DLD1 (cell line): ENCODE measurements around the gene IGSF9.

Source experiments
- in situ Hi-C: cut with HindIII; loops from 2 replicates; pipeline ENCODE4 v1.10.0; 2017; ENCODE audit warnings: low sequenced_read_pairs

Gene IGSF9

GRCh38 chr1:159973350-159973940, 28.0 kb upstream of the IGSF9 start:
- in situ Hi-C loops = no loop called here

GRCh38 chr1:159972443-159973205, 27.2 kb upstream of the IGSF9 start:
- in situ Hi-C loops = no loop called here

GRCh38 chr1:159970932-159971342, 25.5 kb upstream of the IGSF9 start:
- in situ Hi-C loops = no loop called here

- in situ Hi-C loops = no loop called here
Observed at GRCh38 chr1:159968901-159969300, 23.5 kb upstream of the IGSF9 start.

- in situ Hi-C loops = no loop called here
Observed at GRCh38 chr1:159965263-159965662, 19.9 kb upstream of the IGSF9 start.

GRCh38 chr1:159964144-159964543, 18.7 kb upstream of the IGSF9 start:
- in situ Hi-C loops = no loop called here

GRCh38 chr1:159962176-159962575, 16.8 kb upstream of the IGSF9 start:
- in situ Hi-C loops = no loop called here

GRCh38 chr1:159961636-159962035, 16.2 kb upstream of the IGSF9 start:
- in situ Hi-C loops = no loop called here

- in situ Hi-C loops = no loop called here
Observed at GRCh38 chr1:159960721-159961381, 15.4 kb upstream of the IGSF9 start.

GRCh38 chr1:159959451-159959850, 14.0 kb upstream of the IGSF9 start:
- in situ Hi-C loops = no loop called here

- in situ Hi-C loops = no loop called here
Observed at GRCh38 chr1:159958719-159959380, 13.4 kb upstream of the IGSF9 start.

GRCh38 chr1:159957824-159958268, 12.4 kb upstream of the IGSF9 start:
- in situ Hi-C loops = no loop called here

- in situ Hi-C loops = no loop called here
Observed at GRCh38 chr1:159955456-159955855, 10.0 kb upstream of the IGSF9 start.

- in situ Hi-C loops = no loop called here
Observed at GRCh38 chr1:159953536-159954515, 8.4 kb upstream of the IGSF9 start, which contains the start of gene SLAMF9. Gene SLAMF9, minus strand, starts transcription at chr1:159954237. Its CDS starts 100 bp downstream, at chr1:159954137.

GRCh38 chr1:159952932-159953331, 7.5 kb upstream of the IGSF9 start:
- in situ Hi-C loops = no loop called here

- in situ Hi-C loops = no loop called here
Observed at GRCh38 chr1:159951551-159951950, 6.1 kb upstream of the IGSF9 start.

- in situ Hi-C loops = no loop called here
Observed at GRCh38 chr1:159951016-159951415, 5.6 kb upstream of the IGSF9 start.

GRCh38 chr1:159949981-159950381, 4.6 kb upstream of the IGSF9 start:
- in situ Hi-C loops = no loop called here

GRCh38 chr1:159949123-159949522, 3.7 kb upstream of the IGSF9 start:
- in situ Hi-C loops = no loop called here

GRCh38 chr1:159947942-159948341, 2.5 kb upstream of the IGSF9 start:
- in situ Hi-C loops = no loop called here
